Measurements from ENCODE around the gene CSPG5. TPM values are rescaled to one million over a fixed set of nuclear protein-coding genes. Genes with fewer than 3 reads are reported as not detected.

CSPG5 gene
- polyA plus RNA-seq, 1 donor from 2014 or later, result 67.1 TPM

DNA sequence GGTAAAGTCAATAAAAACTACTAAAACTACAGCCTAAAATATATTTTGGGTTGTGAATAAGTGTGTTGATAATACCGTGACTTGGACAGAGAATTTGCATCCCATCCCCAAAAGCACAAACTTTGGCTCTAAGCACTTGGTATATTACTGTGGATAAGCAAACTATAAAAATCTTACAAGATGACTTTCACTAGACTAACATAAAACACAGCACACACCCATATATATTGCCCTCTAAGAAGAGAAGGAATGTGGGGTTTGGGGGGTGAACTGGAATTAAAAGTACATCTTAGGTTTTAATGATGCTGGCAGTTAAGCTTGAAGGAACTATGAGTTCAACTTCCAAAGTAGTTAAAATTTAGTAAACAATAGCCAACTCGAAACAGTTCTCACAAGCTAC lies 28.7 kb upstream of the CSPG5 start:
- Histone ChIP-seq H3F3A (ENCODE audit: insufficient read depth, low read length, poor library complexity, severe bottlenecking) (no peaks in the 10 kb centered on the region), H3K36me3 (ENCODE audit: insufficient read depth, low read length) (peaks cover 8% of the 10 kb centered on the region), H3K4me2 (ENCODE audit: low read length) (no peak overlapping the region), H3K79me2 (replicated peaks; ENCODE audit: insufficient read depth, low read length) (no peaks in the 10 kb centered on the region), H3K9me3 (ENCODE audit: low read length) (no peaks in the 10 kb centered on the region), H3K27me3 (ENCODE audit: insufficient read depth, low read depth, low read length) (no peaks in the 10 kb centered on the region), H3K4me3 (ENCODE audit: low read length) (no peak overlapping the region), H3K27ac (ENCODE audit: low read length) (no peak overlapping the region), H4K20me1 (ENCODE audit: insufficient read depth) (no peaks in the 10 kb centered on the region), H2AFZ (ENCODE audit: low read depth, low read length) (no peak overlapping the region), H3K9ac (ENCODE audit: low read length) (no peak overlapping the region), H3K9me2 (ENCODE audit: insufficient read depth, low read length) (no peaks in the 10 kb centered on the region)
- TF ChIP-seq TAF1 (IDR thresholded peaks at IDR 0.05; ENCODE audit: low read depth) (no peak), SMC3 (conservative IDR thresholded peaks at IDR 0.05; ENCODE audit: poor library complexity) (no peak), MXI1 (conservative IDR thresholded peaks at IDR 0.05; ENCODE audit: poor library complexity, severe bottlenecking) (no peak), REST (IDR thresholded peaks at IDR 0.05; ENCODE audit: borderline replicate concordance) (no peak), EZH2 (IDR thresholded peaks at IDR 0.05; ENCODE audit: borderline replicate concordance, insufficient read depth, low read length, poor library complexity, severe bottlenecking) (no peak), EP300 (conservative IDR thresholded peaks at IDR 0.05; ENCODE audit: poor library complexity, severe bottlenecking) (no peak), RAD21 (conservative IDR thresholded peaks at IDR 0.05) (no peak), POLR2AphosphoS5 (IDR thresholded peaks at IDR 0.05) (no peak)
- TF ChIP-seq, protein P1, sequence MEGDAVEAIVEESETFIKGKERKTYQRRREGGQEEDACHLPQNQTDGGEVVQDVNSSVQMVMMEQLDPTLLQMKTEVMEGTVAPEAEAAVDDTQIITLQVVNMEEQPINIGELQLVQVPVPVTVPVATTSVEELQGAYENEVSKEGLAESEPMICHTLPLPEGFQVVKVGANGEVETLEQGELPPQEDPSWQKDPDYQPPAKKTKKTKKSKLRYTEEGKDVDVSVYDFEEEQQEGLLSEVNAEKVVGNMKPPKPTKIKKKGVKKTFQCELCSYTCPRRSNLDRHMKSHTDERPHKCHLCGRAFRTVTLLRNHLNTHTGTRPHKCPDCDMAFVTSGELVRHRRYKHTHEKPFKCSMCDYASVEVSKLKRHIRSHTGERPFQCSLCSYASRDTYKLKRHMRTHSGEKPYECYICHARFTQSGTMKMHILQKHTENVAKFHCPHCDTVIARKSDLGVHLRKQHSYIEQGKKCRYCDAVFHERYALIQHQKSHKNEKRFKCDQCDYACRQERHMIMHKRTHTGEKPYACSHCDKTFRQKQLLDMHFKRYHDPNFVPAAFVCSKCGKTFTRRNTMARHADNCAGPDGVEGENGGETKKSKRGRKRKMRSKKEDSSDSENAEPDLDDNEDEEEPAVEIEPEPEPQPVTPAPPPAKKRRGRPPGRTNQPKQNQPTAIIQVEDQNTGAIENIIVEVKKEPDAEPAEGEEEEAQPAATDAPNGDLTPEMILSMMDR (IDR thresholded peaks at IDR 0.05; ENCODE audit: poor library complexity, severe bottlenecking), result no peak

- Histone ChIP-seq H3K79me2 (replicated peaks; ENCODE audit: insufficient read depth, low read length) (no peaks in the 10 kb centered on the region), H3K4me2 (ENCODE audit: low read length) (no peak overlapping the region), H3K27me3 (ENCODE audit: insufficient read depth, low read depth, low read length) (no peaks in the 10 kb centered on the region), H3K9me2 (ENCODE audit: insufficient read depth, low read length) (no peaks in the 10 kb centered on the region), H3K4me3 (ENCODE audit: low read length) (no peak overlapping the region), H3K9ac (ENCODE audit: low read length) (no peak overlapping the region), H4K20me1 (ENCODE audit: insufficient read depth) (no peaks in the 10 kb centered on the region), H3F3A (ENCODE audit: insufficient read depth, low read length, poor library complexity, severe bottlenecking) (no peaks in the 10 kb centered on the region), H2AFZ (ENCODE audit: low read depth, low read length) (no peak overlapping the region), H3K9me3 (ENCODE audit: low read length) (no peaks in the 10 kb centered on the region), H3K36me3 (ENCODE audit: insufficient read depth, low read length) (peaks cover 8% of the 10 kb centered on the region), H3K27ac (ENCODE audit: low read length) (no peak overlapping the region)
- TF ChIP-seq POLR2AphosphoS5 (IDR thresholded peaks at IDR 0.05) (no peak), EZH2 (IDR thresholded peaks at IDR 0.05; ENCODE audit: borderline replicate concordance, insufficient read depth, low read length, poor library complexity, severe bottlenecking) (no peak), TAF1 (IDR thresholded peaks at IDR 0.05; ENCODE audit: low read depth) (no peak), SMC3 (conservative IDR thresholded peaks at IDR 0.05; ENCODE audit: poor library complexity) (no peak), REST (IDR thresholded peaks at IDR 0.05; ENCODE audit: borderline replicate concordance) (no peak), MXI1 (conservative IDR thresholded peaks at IDR 0.05; ENCODE audit: poor library complexity, severe bottlenecking) (no peak), EP300 (conservative IDR thresholded peaks at IDR 0.05; ENCODE audit: poor library complexity, severe bottlenecking) (no peak), RAD21 (conservative IDR thresholded peaks at IDR 0.05) (no peak)
- TF ChIP-seq, protein P1 (IDR thresholded peaks at IDR 0.05; ENCODE audit: poor library complexity, severe bottlenecking), result no peak
These were observed 27.5 kb upstream of the CSPG5 start for GRCh38 chr3:47606165-47606564.
